ENCODE data around the gene SH2B2. TPM values are rescaled to one million over a fixed set of nuclear protein-coding genes. Genes with fewer than 3 reads are reported as not detected.

SH2B2 gene
- total RNA-seq, 1 experiment from 2014 or later = 14.7 TPM

DNA sequence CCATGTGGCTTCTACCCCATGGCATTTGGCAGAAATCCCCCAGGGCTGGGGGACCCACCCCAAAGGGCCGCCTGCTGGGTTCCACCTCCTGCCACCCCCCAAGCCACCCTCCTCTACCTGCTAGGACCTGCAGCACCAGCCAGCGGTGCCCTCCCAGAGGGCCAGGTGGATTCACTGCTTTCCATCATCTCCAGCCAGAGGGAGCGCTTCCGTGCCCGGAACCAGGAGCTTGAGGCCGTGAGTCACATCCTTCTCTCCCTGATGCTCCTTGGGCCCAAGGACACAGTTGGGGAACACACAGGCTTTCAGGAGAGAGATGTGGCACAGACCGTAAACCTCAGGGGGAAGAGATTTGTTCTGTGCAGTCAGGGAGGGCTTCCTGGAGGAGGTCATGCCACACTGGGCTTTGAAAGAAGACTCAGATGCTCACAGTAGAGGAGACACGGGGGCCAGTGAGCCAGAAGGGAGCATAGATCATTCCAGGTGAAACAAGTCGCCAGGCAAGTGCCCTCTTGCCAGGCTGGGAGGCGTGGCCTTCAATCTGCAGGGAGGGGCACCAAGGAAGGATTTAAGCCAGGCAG, 11.5 kb upstream of the SH2B2 start:
- ATAC-seq (no peak), DNase-seq (ENCODE audit: low spot score) (no peak)
- H3K27me3 Mint-ChIP-seq (ENCODE audit: low read depth) = no peaks in the 10 kb centered on the region
- no peak overlapping the region for H3K4me3 Mint-ChIP-seq
- no peaks in the 10 kb centered on the region for H3K9me3 Mint-ChIP-seq
- TF ChIP-seq RORB (CRISPR knock-in tag; IDR thresholded peaks at IDR 0.05) (no peak), HMGA2 (CRISPR knock-in tag; IDR thresholded peaks at IDR 0.05) (no peak), ZNF416 (CRISPR knock-in tag; IDR thresholded peaks at IDR 0.05) (no peak), ELF4 (CRISPR knock-in tag; IDR thresholded peaks at IDR 0.05; ENCODE audit: low read depth) (no peak), ZNF396 (CRISPR knock-in tag; IDR thresholded peaks at IDR 0.05; ENCODE audit: borderline replicate concordance) (no peak), CBFB (CRISPR knock-in tag; IDR thresholded peaks at IDR 0.05; ENCODE audit: low read depth) (no peak), MYBL2 (CRISPR knock-in tag; IDR thresholded peaks at IDR 0.05) (no peak), JAZF1 (CRISPR knock-in tag; IDR thresholded peaks at IDR 0.05) (no peak), NFE2L1 (CRISPR knock-in tag; IDR thresholded peaks at IDR 0.05) (no peak), TP53 (CRISPR knock-in tag; IDR thresholded peaks at IDR 0.05) (no peak), ZNF263 (CRISPR knock-in tag; IDR thresholded peaks at IDR 0.05; ENCODE audit: low read depth) (no peak), ESRRA (CRISPR knock-in tag; IDR thresholded peaks at IDR 0.05; ENCODE audit: borderline replicate concordance) (no peak)
- TF ChIP-seq, protein P1, sequence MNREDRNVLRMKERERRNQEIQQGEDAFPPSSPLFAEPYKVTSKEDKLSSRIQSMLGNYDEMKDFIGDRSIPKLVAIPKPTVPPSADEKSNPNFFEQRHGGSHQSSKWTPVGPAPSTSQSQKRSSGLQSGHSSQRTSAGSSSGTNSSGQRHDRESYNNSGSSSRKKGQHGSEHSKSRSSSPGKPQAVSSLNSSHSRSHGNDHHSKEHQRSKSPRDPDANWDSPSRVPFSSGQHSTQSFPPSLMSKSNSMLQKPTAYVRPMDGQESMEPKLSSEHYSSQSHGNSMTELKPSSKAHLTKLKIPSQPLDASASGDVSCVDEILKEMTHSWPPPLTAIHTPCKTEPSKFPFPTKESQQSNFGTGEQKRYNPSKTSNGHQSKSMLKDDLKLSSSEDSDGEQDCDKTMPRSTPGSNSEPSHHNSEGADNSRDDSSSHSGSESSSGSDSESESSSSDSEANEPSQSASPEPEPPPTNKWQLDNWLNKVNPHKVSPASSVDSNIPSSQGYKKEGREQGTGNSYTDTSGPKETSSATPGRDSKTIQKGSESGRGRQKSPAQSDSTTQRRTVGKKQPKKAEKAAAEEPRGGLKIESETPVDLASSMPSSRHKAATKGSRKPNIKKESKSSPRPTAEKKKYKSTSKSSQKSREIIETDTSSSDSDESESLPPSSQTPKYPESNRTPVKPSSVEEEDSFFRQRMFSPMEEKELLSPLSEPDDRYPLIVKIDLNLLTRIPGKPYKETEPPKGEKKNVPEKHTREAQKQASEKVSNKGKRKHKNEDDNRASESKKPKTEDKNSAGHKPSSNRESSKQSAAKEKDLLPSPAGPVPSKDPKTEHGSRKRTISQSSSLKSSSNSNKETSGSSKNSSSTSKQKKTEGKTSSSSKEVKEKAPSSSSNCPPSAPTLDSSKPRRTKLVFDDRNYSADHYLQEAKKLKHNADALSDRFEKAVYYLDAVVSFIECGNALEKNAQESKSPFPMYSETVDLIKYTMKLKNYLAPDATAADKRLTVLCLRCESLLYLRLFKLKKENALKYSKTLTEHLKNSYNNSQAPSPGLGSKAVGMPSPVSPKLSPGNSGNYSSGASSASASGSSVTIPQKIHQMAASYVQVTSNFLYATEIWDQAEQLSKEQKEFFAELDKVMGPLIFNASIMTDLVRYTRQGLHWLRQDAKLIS (CRISPR knock-in tag; IDR thresholded peaks at IDR 0.05; ENCODE audit: borderline replicate concordance) = no peak
- TF ChIP-seq, protein P2, sequence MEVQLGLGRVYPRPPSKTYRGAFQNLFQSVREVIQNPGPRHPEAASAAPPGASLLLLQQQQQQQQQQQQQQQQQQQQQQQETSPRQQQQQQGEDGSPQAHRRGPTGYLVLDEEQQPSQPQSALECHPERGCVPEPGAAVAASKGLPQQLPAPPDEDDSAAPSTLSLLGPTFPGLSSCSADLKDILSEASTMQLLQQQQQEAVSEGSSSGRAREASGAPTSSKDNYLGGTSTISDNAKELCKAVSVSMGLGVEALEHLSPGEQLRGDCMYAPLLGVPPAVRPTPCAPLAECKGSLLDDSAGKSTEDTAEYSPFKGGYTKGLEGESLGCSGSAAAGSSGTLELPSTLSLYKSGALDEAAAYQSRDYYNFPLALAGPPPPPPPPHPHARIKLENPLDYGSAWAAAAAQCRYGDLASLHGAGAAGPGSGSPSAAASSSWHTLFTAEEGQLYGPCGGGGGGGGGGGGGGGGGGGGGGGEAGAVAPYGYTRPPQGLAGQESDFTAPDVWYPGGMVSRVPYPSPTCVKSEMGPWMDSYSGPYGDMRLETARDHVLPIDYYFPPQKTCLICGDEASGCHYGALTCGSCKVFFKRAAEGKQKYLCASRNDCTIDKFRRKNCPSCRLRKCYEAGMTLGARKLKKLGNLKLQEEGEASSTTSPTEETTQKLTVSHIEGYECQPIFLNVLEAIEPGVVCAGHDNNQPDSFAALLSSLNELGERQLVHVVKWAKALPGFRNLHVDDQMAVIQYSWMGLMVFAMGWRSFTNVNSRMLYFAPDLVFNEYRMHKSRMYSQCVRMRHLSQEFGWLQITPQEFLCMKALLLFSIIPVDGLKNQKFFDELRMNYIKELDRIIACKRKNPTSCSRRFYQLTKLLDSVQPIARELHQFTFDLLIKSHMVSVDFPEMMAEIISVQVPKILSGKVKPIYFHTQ (CRISPR knock-in tag; IDR thresholded peaks at IDR 0.05) = no peak
- TF ChIP-seq, protein P3, sequence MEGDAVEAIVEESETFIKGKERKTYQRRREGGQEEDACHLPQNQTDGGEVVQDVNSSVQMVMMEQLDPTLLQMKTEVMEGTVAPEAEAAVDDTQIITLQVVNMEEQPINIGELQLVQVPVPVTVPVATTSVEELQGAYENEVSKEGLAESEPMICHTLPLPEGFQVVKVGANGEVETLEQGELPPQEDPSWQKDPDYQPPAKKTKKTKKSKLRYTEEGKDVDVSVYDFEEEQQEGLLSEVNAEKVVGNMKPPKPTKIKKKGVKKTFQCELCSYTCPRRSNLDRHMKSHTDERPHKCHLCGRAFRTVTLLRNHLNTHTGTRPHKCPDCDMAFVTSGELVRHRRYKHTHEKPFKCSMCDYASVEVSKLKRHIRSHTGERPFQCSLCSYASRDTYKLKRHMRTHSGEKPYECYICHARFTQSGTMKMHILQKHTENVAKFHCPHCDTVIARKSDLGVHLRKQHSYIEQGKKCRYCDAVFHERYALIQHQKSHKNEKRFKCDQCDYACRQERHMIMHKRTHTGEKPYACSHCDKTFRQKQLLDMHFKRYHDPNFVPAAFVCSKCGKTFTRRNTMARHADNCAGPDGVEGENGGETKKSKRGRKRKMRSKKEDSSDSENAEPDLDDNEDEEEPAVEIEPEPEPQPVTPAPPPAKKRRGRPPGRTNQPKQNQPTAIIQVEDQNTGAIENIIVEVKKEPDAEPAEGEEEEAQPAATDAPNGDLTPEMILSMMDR (IDR thresholded peaks at IDR 0.05) = no peak
- TF ChIP-seq, protein P4, sequence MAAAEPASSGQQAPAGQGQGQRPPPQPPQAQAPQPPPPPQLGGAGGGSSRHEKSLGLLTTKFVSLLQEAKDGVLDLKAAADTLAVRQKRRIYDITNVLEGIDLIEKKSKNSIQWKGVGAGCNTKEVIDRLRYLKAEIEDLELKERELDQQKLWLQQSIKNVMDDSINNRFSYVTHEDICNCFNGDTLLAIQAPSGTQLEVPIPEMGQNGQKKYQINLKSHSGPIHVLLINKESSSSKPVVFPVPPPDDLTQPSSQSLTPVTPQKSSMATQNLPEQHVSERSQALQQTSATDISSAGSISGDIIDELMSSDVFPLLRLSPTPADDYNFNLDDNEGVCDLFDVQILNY (CRISPR knock-in tag; IDR thresholded peaks at IDR 0.05) = no peak
- TF ChIP-seq, protein P5, sequence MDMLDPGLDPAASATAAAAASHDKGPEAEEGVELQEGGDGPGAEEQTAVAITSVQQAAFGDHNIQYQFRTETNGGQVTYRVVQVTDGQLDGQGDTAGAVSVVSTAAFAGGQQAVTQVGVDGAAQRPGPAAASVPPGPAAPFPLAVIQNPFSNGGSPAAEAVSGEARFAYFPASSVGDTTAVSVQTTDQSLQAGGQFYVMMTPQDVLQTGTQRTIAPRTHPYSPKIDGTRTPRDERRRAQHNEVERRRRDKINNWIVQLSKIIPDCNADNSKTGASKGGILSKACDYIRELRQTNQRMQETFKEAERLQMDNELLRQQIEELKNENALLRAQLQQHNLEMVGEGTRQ (CRISPR knock-in tag; IDR thresholded peaks at IDR 0.05) = no peak
- ChIA-PET CTCF (no interaction called here), POLR2A (no interaction called here)
- H3K36me3 Mint-ChIP-seq = no peaks in the 10 kb centered on the region
- no peak overlapping the region for H3K27ac Mint-ChIP-seq
- H3K4me1 Mint-ChIP-seq = peaks cover 12% of the 10 kb centered on the region
